Femur (tissue), 1 donor: Measurements from ENCODE around the gene MLKL.

Source experiments
- DNase-seq: peaks from one replicate; pipeline ENCODE4 v3.0.0-alpha.2; 2017

Gene MLKL

DNA sequence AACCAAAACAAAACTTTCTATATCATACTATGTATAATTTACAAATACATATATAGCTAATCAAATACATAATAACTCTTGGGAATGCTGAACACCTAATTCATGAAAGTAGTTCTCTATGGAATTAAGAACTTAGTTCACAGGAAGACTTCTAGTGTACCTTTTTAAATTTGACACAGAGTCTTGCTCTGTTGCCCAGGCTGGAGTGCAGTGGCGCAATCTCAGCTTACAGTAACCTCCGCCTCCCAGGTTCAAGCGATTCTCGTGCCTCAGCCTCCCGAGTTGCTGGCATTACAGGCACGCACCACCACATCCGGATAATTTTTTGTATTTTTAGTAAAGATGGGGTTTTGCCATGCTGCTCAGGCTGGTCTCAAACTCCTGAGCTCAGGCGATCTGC is 58.7 kb downstream of the MLKL start:
- no peak for DNase-seq

DNA sequence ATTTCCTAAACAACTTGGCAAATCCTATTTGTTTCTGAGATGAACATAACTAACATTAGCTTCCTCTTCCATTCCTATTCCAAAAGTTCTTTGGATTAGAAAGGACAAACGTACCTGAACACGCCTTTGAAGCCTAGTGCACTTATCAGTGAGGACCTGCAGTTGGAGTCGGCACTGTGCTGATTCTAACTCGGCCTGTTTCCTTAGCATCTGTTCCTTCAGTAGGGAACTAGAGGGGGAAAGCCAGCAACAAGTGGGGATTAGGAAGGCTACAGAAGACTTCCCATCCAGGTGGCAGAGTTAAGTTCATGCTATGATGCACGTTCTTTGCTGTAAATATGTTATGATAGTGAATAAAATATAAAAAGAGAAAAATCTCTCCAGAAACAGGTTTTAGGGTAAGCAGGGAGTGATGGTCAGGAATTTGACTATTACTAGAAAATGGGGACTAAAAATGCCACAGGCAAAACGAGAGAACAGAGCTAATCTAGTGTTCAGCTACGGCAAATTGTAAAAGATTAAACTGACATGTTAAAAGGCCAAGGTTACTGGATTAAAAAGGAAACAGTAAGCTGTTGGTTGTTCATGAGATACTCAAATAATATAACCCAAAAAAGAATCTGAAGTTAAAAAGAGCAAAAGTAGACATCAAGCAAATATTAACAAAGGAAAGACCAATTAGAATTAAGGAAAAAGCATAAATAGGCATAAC is 62.8 kb downstream of the MLKL start:
- DNase-seq, result no peak

DNA sequence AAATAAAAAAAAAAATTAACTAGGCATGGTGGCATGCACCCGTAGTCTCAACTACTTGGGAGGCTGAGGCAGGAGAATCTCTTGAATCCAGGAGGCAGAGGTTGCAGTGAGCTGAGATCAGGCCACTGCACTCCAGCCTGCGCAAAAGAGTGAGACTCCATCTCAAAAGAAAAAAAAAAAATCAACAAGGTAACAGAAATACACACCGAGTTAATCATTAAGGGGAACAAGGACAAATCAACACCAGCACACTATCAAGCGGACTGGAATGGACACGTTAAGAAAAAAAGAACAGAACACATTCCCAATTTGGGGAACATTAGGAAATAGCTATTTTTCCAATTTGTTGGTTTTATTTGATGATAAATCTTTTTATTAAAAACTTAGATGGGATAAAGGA is 65.4 kb downstream of the MLKL start:
- DNase-seq, result no peak

DNA sequence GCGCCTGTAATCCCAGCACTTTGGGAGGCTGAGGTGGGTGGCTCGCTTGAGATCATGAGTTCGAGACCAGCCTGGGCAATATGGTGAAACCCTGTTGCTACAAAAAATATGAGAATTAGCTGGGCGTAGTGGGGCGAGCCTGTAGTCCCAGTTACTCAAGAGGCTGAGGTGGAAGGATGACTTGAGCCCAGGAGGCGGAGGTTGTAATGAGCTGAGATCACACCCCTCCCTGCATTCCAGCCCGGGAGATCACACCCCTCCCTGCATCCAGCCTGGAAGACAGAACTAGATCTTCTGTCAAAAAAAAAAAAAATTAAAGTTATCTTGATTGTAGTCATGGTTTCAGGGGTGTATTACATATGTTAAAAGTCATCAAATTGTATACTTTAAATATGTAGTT is 67.0 kb downstream of the MLKL start:
- no peak for DNase-seq

DNA sequence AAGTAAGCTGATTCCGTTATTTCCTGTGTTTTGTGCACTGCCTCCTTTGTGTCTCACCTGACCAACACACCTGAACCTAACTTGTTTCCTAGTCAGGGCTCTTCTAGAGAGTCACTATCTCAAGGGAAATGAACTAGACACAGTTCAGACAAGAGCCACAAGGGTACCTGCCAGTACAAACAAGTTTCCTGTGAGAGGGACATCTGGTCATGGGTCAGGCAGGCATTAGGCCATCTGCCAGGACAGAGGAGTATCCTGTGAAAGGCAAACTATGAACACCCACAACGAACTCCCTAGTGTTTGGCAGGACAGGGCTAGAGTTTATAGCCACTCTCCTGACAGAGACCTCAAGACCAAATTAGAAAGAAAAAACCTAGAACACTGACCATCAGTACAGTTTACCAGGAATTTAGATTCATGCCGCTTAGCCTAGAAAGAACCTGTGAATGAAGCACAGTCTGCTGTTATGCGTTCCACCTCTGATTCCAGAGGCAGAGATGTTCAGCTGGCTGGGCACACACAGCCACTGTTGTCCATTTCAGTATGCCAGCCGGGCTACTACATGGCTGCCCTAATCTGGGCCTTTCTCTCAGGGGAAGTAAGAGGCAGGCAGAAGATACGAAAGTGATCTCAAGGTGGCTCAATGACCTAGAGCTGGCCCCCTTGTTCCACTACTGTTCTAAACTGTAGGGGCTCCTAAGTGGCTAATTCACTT is 73.0 kb downstream of the MLKL start:
- DNase-seq, result no peak

DNA sequence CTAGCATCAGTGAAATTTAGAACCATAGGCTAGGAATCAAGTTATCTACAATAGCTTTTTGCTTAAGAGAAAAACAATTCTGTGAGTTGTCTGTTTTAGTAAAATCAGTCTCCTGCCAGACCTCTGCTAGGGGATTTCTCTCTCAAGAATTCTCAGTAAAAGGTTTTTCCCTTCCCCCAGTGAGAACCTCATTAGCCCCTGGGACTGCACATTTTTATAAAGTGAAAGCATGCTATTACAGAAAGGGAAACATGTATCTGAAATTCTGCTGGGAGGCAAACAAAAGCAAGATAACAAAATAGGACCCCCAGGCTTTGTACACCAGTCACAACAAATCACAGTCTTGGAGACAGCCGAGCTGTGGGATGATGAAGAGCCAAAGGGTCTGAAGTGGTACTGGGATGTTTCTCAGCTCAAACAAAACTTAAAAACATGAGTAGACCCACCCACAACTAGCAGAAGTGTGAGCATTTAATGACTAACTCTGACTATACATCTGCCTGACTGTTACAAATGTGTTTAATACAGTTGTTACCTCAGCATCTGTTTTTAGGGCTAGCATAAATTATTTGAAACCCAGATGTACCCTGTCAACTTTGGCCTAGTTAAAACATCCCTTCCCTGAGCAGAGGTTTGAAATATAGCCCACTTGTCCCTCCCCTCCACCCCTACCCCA is 73.8 kb downstream of the MLKL start:
- DNase-seq, result no peak

DNA sequence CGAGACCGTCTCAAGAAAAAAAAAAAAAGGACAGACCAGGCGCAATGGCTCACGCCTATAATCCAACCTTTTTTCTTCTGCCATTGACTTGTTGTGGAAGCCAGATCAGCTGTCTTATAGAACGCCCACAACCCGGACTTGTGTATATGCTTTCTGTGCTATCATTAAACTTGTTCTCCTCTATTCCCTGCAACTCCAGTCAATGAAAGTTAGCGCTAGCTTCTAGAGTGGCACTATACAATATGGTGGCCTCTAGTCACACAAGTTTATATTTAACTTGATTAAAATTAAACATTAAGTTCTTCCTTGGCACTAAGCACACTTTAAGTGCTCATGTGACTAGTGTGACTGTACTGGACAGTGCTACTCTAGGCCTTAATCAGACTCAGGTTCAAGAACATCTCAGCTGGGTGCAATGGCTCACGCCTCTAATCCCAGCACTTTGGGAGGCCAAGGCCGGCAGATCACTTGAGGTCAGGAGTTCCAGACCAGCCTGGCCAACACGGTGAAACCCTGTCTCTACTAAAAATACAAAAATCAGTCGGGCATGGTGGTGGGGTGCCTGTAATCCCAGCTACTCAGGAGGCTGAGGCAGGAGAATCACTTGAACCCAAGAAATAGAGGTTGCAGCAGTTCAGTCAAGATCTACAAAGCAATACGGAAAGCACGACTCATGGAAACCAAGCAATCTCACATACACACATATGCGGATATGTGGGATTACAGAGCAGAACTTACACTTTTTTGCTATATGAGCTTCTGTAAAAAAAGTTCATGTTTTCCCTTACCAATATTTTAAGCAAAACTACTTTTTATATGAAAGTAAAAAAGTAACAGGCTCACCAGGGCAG is 74.9 kb downstream of the MLKL start:
- no peak for DNase-seq

DNA sequence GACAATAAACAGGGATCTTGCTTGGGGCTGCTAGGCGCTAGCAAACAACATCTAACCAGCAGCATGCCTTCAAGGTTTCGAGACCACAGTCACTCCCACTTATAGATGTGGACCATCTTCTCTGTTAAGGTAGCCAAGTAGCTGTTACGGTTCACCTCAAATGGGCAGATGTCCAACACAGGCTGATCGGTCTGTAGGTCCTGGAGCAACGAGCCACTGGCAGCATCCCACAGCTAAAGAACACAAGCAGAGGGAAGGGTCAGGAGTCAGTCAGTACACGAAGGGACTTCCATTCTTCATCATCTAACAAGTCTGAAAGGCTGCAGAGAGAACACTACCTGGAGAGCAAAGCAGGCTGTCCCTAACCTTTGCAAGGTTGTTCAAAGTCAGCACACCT is 76.8 kb downstream of the MLKL start:
- DNase-seq, result no peak

DNA sequence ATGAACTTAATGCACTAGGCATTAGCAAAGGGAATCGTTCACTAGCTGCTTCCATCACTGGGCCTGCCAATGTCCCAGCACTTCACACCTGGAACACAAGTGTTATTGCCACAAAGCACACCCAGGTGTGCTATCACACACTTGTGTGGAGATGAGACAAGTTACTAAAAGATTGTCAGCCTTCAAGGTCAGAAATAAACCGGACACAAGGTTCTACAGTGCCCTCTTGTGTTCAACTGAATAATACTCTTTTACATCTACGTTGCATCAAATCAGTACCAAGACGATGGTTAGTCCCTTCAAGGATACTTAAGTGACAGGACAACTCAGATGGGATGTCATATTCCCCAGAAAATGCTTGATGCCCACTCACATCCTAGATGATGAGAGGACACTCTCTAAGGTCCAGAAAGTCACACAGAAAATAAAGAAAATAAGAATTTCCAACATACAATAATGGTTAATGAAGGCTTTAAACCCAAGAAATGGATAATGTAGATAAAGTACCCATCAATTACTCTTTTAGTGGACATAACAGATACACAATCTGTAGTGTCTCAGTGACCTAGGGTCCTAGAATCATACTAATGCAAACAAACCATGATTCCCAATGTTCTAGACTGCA is 77.3 kb downstream of the MLKL start:
- DNase-seq, result no peak

DNA sequence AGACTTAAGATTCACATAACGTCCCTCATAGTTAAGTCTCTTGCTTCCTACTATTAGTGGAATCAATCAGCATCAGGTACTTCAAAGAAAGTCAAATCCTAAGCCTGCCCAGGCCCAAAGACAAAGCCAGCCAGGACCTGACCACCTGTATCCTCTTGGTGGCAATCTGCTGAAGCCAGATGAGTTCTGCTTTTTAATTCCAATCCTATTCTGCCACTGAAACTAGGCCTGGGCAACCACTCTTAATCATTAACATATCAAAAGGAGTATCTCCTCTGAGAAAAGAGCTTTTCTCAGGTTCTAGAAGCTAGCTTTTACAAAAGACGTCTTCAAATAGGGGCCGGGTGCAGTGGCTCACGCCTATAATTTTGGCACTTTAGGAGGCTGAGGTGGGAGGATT is 78.7 kb downstream of the MLKL start:
- DNase-seq, result no peak
